Naive thymus-derived CD4-positive, alpha-beta T cell (primary cell): Measurements from ENCODE around the gene PLK1. TPM values are rescaled to one million over a fixed set of nuclear protein-coding genes. Genes with fewer than 3 reads are reported as not detected.

Source experiments
- ATAC-seq: fragments of 150-1000 bp; cut with Tn5 transposase; 2 replicates; pipeline ENCODE4 v1.10.0; 2021; ENCODE audit warnings: mild to moderate bottlenecking, moderate library complexity
- CTCF ChIA-PET: fragments of 350-600 bp; sonication (Branson Sonifier 250); formaldehyde crosslinking; loops from one replicate; lab custom pipeline; 2021; ENCODE audit warnings: antibody characterized with exemption; lab: Charles Lee
- POLR2A ChIA-PET: fragments of 350-600 bp; sonication (Branson Sonifier 250); formaldehyde crosslinking; loops from one replicate; lab custom pipeline; 2021; ENCODE audit warnings: antibody characterized with exemption, inconsistent platforms; lab: Charles Lee
- DNase-seq, 9 donors: peaks; one replicate each; pipeline versions ENCODE4 v3.0.0 to v3.0.0-alpha.2; 2020 to 2022; ENCODE audit warnings: mixed read lengths in 1 of 9
- H3K27ac ChIP-seq: one replicate; pipeline ENCODE4 v1.7.0; 2013; ENCODE audit warnings: mild to moderate bottlenecking, low read depth, low read length, moderate library complexity
- H3K27me3 ChIP-seq, 2 donors: one replicate each; pipeline ENCODE4 v1.7.0; 2013; ENCODE audit warnings: low read length in 2 of 2, mild to moderate bottlenecking in 2 of 2, moderate library complexity in 2 of 2; ENCODE audit not compliant: control insufficient read depth in 2 of 2, insufficient read depth in 2 of 2
- H3K36me3 ChIP-seq, 3 experiments: 1 replicate in 2 of 3; 2 replicates in 1 of 3; pipeline ENCODE4 v1.7.0; 2013; ENCODE audit warnings: low read length in 3 of 3, mild to moderate bottlenecking in 3 of 3, moderate library complexity in 1 of 3; ENCODE audit not compliant: insufficient read depth in 3 of 3, control insufficient read depth in 2 of 3
- H3K4me1 ChIP-seq, 2 donors: one replicate each; pipeline ENCODE4 v1.7.0; 2013; ENCODE audit warnings: low read length in 2 of 2, mild to moderate bottlenecking in 2 of 2, moderate library complexity in 1 of 2; ENCODE audit not compliant: control insufficient read depth in 2 of 2, insufficient read depth in 2 of 2
- H3K4me3 ChIP-seq: 2 replicates; pipeline ENCODE4 v1.7.0; 2013; ENCODE audit warnings: mild to moderate bottlenecking, low read length
- H3K9me3 ChIP-seq, 3 experiments: 1 replicate in 2 of 3; 2 replicates in 1 of 3; pipeline ENCODE4 v1.7.0; 2013; ENCODE audit warnings: low read length in 3 of 3; ENCODE audit not compliant: control insufficient read depth in 2 of 3
- H3K27ac Mint-ChIP-seq, 9 donors: one replicate each; pipeline ENCODE4 v1.8.0; 2020 to 2022; ENCODE audit warnings: mixed read lengths in 9 of 9, mild to moderate bottlenecking in 8 of 9, moderate library complexity in 5 of 9, inconsistent platforms in 2 of 9
- H3K27me3 Mint-ChIP-seq, 5 donors: one replicate each; pipeline ENCODE4 v1.8.0; 2021 to 2022; ENCODE audit warnings: mixed read lengths in 5 of 5, mild to moderate bottlenecking in 1 of 5
- H3K36me3 Mint-ChIP-seq, 5 donors: one replicate each; pipeline ENCODE4 v1.8.0; 2020 to 2022; ENCODE audit warnings: mixed read lengths in 5 of 5, mild to moderate bottlenecking in 3 of 5, inconsistent platforms in 1 of 5
- H3K4me1 Mint-ChIP-seq, 7 donors: one replicate each; pipeline ENCODE4 v1.8.0; 2020 to 2022; ENCODE audit warnings: mixed read lengths in 7 of 7, mild to moderate bottlenecking in 3 of 7, inconsistent platforms in 1 of 7
- H3K4me3 Mint-ChIP-seq, 10 donors: one replicate each; pipeline ENCODE4 v1.8.0; 2020 to 2022; ENCODE audit warnings: mild to moderate bottlenecking in 10 of 10, mixed read lengths in 10 of 10, moderate library complexity in 6 of 10, inconsistent platforms in 2 of 10
- H3K9me3 Mint-ChIP-seq, 11 donors: one replicate each; pipeline ENCODE4 v1.8.0; 2020 to 2022; ENCODE audit warnings: mixed read lengths in 11 of 11, mild to moderate bottlenecking in 4 of 11, inconsistent platforms in 1 of 11, moderate library complexity in 1 of 11
- intact Hi-C, 2 donors: fragments of 100-400 bp; cut with micrococcal nuclease; formaldehyde crosslinking; loops; one replicate each; pipeline ENCODE4 v1.15.1; 2023
- polyA plus RNA-seq, 2 donors: library from polyadenylated mRNA; unstranded; fragments of 300-500 nt; fragmentation: Illumina TruSeq; gene quantifications; one replicate each; pipeline ENCODE4 v1.2.3, GENCODE V29; 2021
- total RNA-seq, 6 experiments: library from RNA in 5 of 6; stranded (reverse) in 5 of 6; gene quantifications; 1 replicate in 5 of 6; 2 replicates in 1 of 6; pipeline ENCODE4 v1.2.3 and lab custom pipeline; 2021 to 2026

The PLK1 gene
- total and polyA plus RNA-seq, 7 experiments from 2014 or later: 0.16 to 65.0 (median 3.0) TPM

DNA sequence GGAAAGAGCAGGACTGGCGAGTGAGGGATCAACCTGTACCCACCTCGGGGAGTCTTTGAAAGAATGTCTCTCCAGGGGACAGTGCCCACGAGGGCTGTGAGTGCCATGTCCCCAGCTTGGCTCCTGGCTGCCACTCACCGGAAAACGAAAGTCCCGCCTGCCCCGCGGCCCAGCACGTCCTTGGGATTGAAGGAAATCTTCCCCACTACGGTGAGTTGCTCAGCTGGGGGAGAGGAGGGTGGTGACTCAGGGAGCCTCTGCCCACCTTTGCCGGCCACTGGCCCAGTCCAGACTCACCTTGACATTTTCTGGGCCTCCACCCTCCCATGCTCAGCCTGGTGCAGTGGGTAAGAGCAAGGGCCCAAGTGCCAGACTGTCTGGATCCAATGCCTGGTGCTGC lies 17.1 kb downstream of the PLK1 start:
- H3K4me3 Mint-ChIP-seq: no peak overlapping the region

DNA sequence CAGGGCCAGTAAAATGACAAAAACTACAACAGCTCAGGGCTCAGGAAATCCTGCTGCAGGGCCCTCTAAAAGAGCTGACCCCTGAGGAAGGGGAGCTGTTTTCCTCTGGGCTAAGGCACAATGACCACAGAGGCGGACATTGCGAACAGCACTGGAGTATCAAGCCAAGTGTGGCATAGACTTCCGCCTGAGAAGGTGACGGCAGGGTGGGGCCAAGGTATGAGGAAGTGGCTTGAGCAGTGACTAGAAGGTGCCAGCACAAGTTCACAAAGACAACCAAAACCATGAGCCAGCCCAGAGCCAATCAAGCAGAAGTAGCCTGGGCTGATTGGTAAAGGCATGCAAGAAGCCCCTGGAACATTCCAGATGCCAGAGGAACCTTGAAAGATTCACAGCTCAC lies 20.4 kb downstream of the PLK1 start:
- Mint-ChIP-seq H3K4me1 (peaks cover 0 to 9% (median 4%) of the 10 kb centered on the region in 7 donors), H3K4me3 (no peak overlapping the region)

More for the DNA sequence above, 17.1 kb downstream of the PLK1 start:
- H3K4me1 Mint-ChIP-seq: peaks cover 0 to 9% (median 0%) of the 10 kb centered on the region in 7 donors
- H3K9me3 Mint-ChIP-seq: no peaks in the 10 kb centered on the region
- DNase-seq (no peak), ATAC-seq (no peak)
- Histone ChIP-seq H3K27ac (no peak overlapping the region), H3K4me3 (no peak overlapping the region), H3K36me3 (peaks cover 0 to 2% (median 0%) of the 10 kb centered on the region in 3 experiments), H3K9me3 (no peaks in the 10 kb centered on the region), H3K27me3 (no peaks in the 10 kb centered on the region), H3K4me1 (peaks cover 0 to 10% of the 10 kb centered on the region in 2 donors)
- H3K27me3 Mint-ChIP-seq: no peaks in the 10 kb centered on the region
- intact Hi-C loops: no loop called here
- ChIA-PET CTCF (no interaction called here), POLR2A (no interaction called here)
- H3K36me3 Mint-ChIP-seq: peaks cover 0 to 5% (median 0%) of the 10 kb centered on the region in 5 donors
- H3K27ac Mint-ChIP-seq: no peak overlapping the region

DNA sequence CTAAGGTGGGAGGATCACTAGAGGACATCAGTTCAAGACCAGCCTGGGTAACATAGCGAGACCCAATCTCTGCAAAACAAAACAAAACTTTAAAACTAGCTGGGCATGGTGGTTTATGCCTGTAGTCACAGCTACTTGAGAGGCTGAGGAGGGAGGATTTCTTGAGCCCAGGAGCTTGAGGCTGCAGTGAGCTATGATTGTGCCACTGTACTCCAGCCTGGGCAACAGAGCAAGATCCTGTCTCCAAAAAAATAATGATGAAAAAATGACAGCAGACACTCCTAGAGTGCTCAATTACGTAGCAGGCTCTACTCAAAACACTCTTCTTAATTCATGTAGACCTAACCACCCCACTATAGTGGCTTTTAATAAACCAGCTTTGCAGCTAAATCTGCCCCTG lies 21.4 kb downstream of the PLK1 start:
- no peaks in the 10 kb centered on the region for H3K27me3 ChIP-seq
- peaks cover 3 to 14% (median 8%) of the 10 kb centered on the region in 5 donors for H3K27me3 Mint-ChIP-seq
- peaks cover 0 to 6% (median 0%) of the 10 kb centered on the region in 7 donors for H3K4me1 Mint-ChIP-seq
- peaks cover 0 to 16% (median 6%) of the 10 kb centered on the region in 11 donors for H3K9me3 Mint-ChIP-seq
- no peak overlapping the region for H3K27ac Mint-ChIP-seq
- H3K4me1 ChIP-seq: peaks cover 0 to 10% of the 10 kb centered on the region in 2 donors
- peaks cover 0 to 8% (median 3%) of the 10 kb centered on the region in 5 donors for H3K36me3 Mint-ChIP-seq
- POLR2A ChIA-PET: no interaction called here
- ATAC-seq: no peak
- no peak for DNase-seq
- CTCF ChIA-PET: no interaction called here
- no peaks in the 10 kb centered on the region for H3K36me3 ChIP-seq
- no peak overlapping the region for H3K27ac ChIP-seq
- no peak overlapping the region for H3K4me3 Mint-ChIP-seq
- no peak overlapping the region for H3K4me3 ChIP-seq
- intact Hi-C loops: no loop called here
- H3K9me3 ChIP-seq: no peaks in the 10 kb centered on the region

More for the DNA sequence above, 20.4 kb downstream of the PLK1 start:
- Histone ChIP-seq H3K27me3 (no peaks in the 10 kb centered on the region), H3K27ac (no peak overlapping the region), H3K36me3 (no peaks in the 10 kb centered on the region), H3K4me1 (peaks cover 0 to 10% of the 10 kb centered on the region in 2 donors), H3K4me3 (no peak overlapping the region), H3K9me3 (no peaks in the 10 kb centered on the region)
- ChIA-PET POLR2A (no interaction called here), CTCF (no interaction called here)
- Mint-ChIP-seq H3K27me3 (peaks cover 0 to 11% (median 3%) of the 10 kb centered on the region in 5 donors), H3K9me3 (peaks cover 0 to 16% (median 6%) of the 10 kb centered on the region in 11 donors), H3K27ac (peak overlapping the region in 1 of 9 donors; percentile 36), H3K36me3 (peaks cover 0 to 8% (median 3%) of the 10 kb centered on the region in 5 donors)
- no peak for DNase-seq
- intact Hi-C loops: no loop called here
- peak; percentile 62 for ATAC-seq

DNA sequence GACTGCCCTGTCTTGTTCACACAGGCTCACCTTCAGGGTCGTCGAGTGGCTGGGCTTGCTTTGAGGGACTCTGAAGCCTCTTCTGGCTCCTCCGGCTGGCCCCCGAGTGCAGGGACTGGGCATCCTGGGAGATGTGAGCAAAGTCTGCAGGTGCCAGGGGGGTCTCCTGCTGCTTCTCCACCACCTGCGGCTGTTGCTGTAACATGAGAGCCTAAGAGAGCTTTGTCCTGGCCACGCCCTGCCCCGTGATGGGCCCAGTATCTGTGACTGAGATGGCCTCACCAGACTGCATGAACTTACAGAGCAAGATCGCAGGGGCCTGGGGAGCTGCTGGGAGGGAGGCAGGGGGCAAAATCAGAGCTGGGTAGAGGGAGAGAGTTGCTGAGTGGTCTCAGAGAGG lies 21.8 kb downstream of the PLK1 start:
- Histone ChIP-seq H3K27ac (no peak overlapping the region), H3K36me3 (no peaks in the 10 kb centered on the region), H3K4me1 (peaks cover 0 to 10% of the 10 kb centered on the region in 2 donors), H3K4me3 (no peak overlapping the region), H3K9me3 (no peaks in the 10 kb centered on the region), H3K27me3 (no peaks in the 10 kb centered on the region)
- Mint-ChIP-seq H3K4me1 (peaks cover 0 to 6% (median 0%) of the 10 kb centered on the region in 7 donors), H3K27ac (no peak overlapping the region), H3K36me3 (peaks cover 0 to 8% (median 3%) of the 10 kb centered on the region in 5 donors), H3K9me3 (peaks cover 0 to 16% (median 9%) of the 10 kb centered on the region in 11 donors), H3K4me3 (no peak overlapping the region), H3K27me3 (peaks cover 3 to 18% (median 8%) of the 10 kb centered on the region in 5 donors)
- ATAC-seq: no peak
- intact Hi-C loops: no loop called here
- POLR2A ChIA-PET: no interaction called here
- no peak for DNase-seq
- CTCF ChIA-PET: no interaction called here

DNA sequence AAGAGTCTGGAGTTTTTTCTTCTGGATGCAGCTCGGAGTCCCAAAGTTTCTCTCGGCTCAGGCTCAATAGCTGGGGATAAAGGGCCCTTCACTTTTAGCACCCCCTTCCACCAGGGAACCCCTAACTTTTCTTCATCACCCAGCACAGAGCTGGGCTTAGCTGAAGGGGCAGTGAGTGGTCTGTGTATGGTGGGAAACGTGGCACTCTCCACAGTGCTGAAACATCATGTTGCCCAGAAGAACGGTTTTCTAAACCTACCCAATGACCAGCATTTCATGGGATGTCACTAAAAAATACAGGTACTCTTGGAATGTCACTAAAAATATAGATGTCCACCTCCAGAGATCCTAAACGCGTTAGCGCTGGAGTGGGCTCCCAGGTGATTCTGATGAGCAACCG lies 22.4 kb downstream of the PLK1 start:
- Mint-ChIP-seq H3K9me3 (peaks cover 0 to 16% (median 9%) of the 10 kb centered on the region in 11 donors), H3K4me1 (peaks cover 0 to 6% (median 0%) of the 10 kb centered on the region in 7 donors), H3K27ac (no peak overlapping the region), H3K27me3 (peaks cover 3 to 24% (median 14%) of the 10 kb centered on the region in 5 donors), H3K36me3 (peaks cover 0 to 8% (median 3%) of the 10 kb centered on the region in 5 donors), H3K4me3 (no peak overlapping the region)
- ATAC-seq: no peak
- intact Hi-C loops: no loop called here
- ChIA-PET POLR2A (no interaction called here), CTCF (no interaction called here)
- Histone ChIP-seq H3K4me3 (no peak overlapping the region), H3K27ac (no peak overlapping the region), H3K4me1 (peaks cover 0 to 10% of the 10 kb centered on the region in 2 donors), H3K9me3 (no peaks in the 10 kb centered on the region), H3K36me3 (no peaks in the 10 kb centered on the region), H3K27me3 (no peaks in the 10 kb centered on the region)
- no peak for DNase-seq

DNA sequence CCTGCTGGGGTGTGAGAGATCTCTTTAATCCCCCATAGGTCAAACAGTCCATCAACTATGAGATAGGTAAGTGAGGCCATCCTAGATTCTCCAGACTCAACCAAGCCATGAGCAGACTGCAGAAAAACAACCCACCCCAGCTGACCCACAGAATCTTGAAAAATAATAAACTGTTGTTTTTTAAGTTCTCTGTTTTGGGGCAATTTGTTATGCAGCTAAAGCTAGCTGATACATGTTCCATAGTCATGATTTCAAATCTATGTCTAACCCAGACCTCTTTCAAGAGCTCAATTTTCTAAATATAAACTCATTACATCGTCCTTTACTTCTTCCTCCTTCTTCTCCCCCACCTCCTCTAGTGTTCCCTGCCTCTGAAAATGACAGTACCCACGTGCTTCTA lies 24.3 kb downstream of the PLK1 start:
- ChIA-PET CTCF (no interaction called here), POLR2A (no interaction called here)
- no peaks in the 10 kb centered on the region for H3K36me3 ChIP-seq
- peaks cover 0 to 10% of the 10 kb centered on the region in 2 donors for H3K4me1 ChIP-seq
- Mint-ChIP-seq H3K9me3 (peaks cover 0 to 16% (median 9%) of the 10 kb centered on the region in 11 donors), H3K4me3 (no peak overlapping the region), H3K27ac (no peak overlapping the region), H3K27me3 (peaks cover 3 to 28% (median 20%) of the 10 kb centered on the region in 5 donors), H3K4me1 (peaks cover 0 to 6% (median 0%) of the 10 kb centered on the region in 7 donors), H3K36me3 (peaks cover 0 to 8% (median 3%) of the 10 kb centered on the region in 5 donors)
- DNase-seq (no peak), ATAC-seq (no peak)
- no peaks in the 10 kb centered on the region for H3K9me3 ChIP-seq
- intact Hi-C loops: no loop called here
- H3K27me3 ChIP-seq: no peaks in the 10 kb centered on the region
- no peak overlapping the region for H3K4me3 ChIP-seq
- H3K27ac ChIP-seq: no peak overlapping the region
